ENCODE data around the gene DDX50. TPM values are rescaled to one million over a fixed set of nuclear protein-coding genes. Genes with fewer than 3 reads are reported as not detected.
"Not testable (repeated sequence)": the region's sequence is repeated elsewhere in the genome, so short reads cannot be mapped to it uniquely, and the experiment has no call there.

The DDX50 gene
- total and polyA plus RNA-seq, 9 donors = 41.1 to 63.6 (median 46.5) TPM

DNA sequence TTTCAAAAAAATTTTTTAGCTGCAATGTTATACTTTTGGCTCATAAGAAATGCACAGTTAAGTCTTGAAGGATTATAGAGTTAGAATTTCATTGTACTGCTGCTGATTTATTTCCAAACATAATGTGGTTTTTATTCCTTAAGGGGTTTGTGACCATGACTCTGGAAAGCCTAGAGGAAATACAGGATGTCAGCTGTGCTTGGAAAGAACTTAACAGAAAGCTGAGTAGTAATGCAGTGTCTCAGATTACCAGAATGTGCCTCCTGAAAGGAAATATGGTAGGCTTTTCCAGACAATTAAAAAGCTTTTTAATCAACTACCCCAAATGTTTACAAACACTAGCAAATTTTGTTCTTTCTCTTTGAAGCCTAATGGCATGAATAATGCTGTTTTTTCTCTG, 39.8 kb downstream of the DDX50 start:
- not testable (repeated sequence) for H3K4me3 ChIP-seq (ENCODE audit: low read length); H3K27ac ChIP-seq (ENCODE audit: low read length); H3K9me3 ChIP-seq (replicated peaks; ENCODE audit: control insufficient read depth, low read depth, low read length); H3K27me3 ChIP-seq (ENCODE audit: control insufficient read depth, insufficient read depth, low read length); H3K4me1 ChIP-seq (ENCODE audit: control insufficient read depth, insufficient read depth, low read length)
- peaks cover 18% of the 10 kb centered on the region for H3K36me3 ChIP-seq (ENCODE audit: control insufficient read depth, insufficient read depth, low read length)
- peak; percentile 7 for DNase-seq

DNA sequence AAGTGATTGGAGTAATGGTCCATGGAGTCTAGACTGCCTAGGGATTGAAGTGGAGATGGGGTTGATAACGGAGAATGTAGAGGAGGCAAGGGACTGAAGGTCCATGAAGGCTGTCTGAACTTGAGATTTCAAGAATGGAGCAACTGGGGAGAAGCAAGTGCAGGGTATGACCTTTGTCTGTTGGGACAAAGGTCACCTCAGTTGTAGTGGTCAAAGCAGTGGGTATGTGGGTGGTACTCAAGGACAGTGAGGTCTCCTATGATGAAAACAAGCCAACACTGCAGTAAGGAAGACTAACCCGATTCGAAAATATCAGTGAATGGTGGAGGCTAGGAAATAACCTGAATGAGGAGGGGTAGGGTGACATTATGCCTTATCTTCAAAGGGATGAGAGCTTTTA, 49.5 kb downstream of the DDX50 start:
- Histone ChIP-seq H3K4me1 (ENCODE audit: control insufficient read depth, insufficient read depth, low read length) (peaks cover 8% of the 10 kb centered on the region), H3K4me3 (ENCODE audit: low read length) (no peak overlapping the region), H3K27ac (ENCODE audit: low read length) (no peak overlapping the region), H3K9me3 (replicated peaks; ENCODE audit: control insufficient read depth, low read depth, low read length) (no peaks in the 10 kb centered on the region), H3K36me3 (ENCODE audit: control insufficient read depth, insufficient read depth, low read length) (peaks cover 42% of the 10 kb centered on the region), H3K27me3 (ENCODE audit: control insufficient read depth, insufficient read depth, low read length) (no peaks in the 10 kb centered on the region)
- no peak for DNase-seq
- WGBS (ENCODE audit: insufficient coverage) = 89% methylated on average over 3 of the region's 3 CpGs

DNA sequence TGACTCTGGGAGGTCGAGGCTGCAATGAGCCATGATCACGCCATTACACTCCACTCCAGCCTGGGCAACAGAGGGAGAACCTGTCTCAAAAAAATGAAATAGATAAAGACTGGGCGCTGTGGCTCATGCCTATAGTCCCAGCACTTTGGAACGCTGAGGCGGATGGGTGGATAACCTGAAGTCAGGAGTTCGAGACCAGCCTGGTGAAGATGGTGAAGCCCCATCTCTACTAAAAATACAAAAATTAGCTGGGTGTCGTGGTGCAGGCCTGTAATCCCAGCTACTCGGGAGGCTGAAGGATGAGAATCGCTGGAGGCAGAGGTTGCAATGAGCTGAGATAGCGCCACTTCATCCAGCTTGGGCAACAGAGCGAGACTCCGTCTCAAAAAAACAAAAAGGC, 53.8 kb downstream of the DDX50 start:
- Histone ChIP-seq H3K4me1 (ENCODE audit: control insufficient read depth, insufficient read depth, low read length) (peaks cover 12% of the 10 kb centered on the region), H3K4me3 (ENCODE audit: low read length) (no peak overlapping the region), H3K27ac (ENCODE audit: low read length) (no peak overlapping the region), H3K27me3 (ENCODE audit: control insufficient read depth, insufficient read depth, low read length) (no peaks in the 10 kb centered on the region), H3K36me3 (ENCODE audit: control insufficient read depth, insufficient read depth, low read length) (peaks cover 16% of the 10 kb centered on the region), H3K9me3 (replicated peaks; ENCODE audit: control insufficient read depth, low read depth, low read length) (no peaks in the 10 kb centered on the region)
- WGBS (ENCODE audit: insufficient coverage) = no CpG with 5 or more reads among the region's 12 CpGs
- DNase-seq = no peak

DNA sequence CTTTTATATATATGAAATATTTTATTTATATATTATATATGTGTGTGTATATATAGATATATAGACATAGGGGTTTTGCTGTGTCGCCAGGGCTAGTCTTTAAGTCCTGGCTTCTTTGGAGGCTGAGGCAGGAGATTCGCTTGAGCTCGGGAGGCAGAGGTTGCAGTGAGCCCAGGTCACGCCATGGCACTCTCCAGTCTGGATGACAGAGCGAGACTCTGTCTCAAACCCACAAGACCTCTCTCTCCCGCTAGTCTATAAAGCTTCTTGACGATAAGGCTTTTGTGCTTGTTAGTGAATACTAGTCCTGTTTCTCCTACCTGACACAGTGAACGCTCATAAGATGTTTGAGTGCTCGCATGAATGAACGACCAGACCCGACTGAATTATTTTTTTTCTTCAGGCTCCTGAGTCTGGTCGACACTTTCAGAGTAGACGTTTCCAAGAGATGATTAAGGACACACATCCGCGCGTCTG, 54.3 kb downstream of the DDX50 start:
- Histone ChIP-seq H3K27me3 (ENCODE audit: control insufficient read depth, insufficient read depth, low read length) (no peaks in the 10 kb centered on the region), H3K9me3 (replicated peaks; ENCODE audit: control insufficient read depth, low read depth, low read length) (no peaks in the 10 kb centered on the region), H3K27ac (ENCODE audit: low read length) (peak overlapping the region; percentile 96), H3K36me3 (ENCODE audit: control insufficient read depth, insufficient read depth, low read length) (peaks cover 17% of the 10 kb centered on the region), H3K4me1 (ENCODE audit: control insufficient read depth, insufficient read depth, low read length) (peaks cover 12% of the 10 kb centered on the region), H3K4me3 (ENCODE audit: low read length) (peak overlapping the region; percentile 96)
- WGBS (ENCODE audit: insufficient coverage) = 0% methylated on average over 3 of the region's 16 CpGs
- DNase-seq = no peak

GRCh38 chr10:68955832-68956532, 54.9 kb downstream of the DDX50 start, which contains the start of gene DDX21:
DDX21 (plus strand) TSS chr10:68956170; CDS start chr10:68956226, 56 bp downstream.
- 0% methylated on average over 46 of the region's 53 CpGs for WGBS (ENCODE audit: insufficient coverage)
- H3K36me3 ChIP-seq (ENCODE audit: control insufficient read depth, insufficient read depth, low read length) = peaks cover 16% of the 10 kb centered on the region
- peak within 1 kb of the TSS; percentile 96 for H3K4me3 ChIP-seq (ENCODE audit: low read length)
- H3K27me3 ChIP-seq (ENCODE audit: control insufficient read depth, insufficient read depth, low read length) = no peaks in the 10 kb centered on the region
- peak within 1 kb of the TSS; percentile 96 for H3K27ac ChIP-seq (ENCODE audit: low read length)
- H3K4me1 ChIP-seq (ENCODE audit: control insufficient read depth, insufficient read depth, low read length) = peaks cover 12% of the 10 kb centered on the region
- no peaks in the 10 kb centered on the region for H3K9me3 ChIP-seq (replicated peaks; ENCODE audit: control insufficient read depth, low read depth, low read length)
- DNase-seq = peak; percentile 98

DNA sequence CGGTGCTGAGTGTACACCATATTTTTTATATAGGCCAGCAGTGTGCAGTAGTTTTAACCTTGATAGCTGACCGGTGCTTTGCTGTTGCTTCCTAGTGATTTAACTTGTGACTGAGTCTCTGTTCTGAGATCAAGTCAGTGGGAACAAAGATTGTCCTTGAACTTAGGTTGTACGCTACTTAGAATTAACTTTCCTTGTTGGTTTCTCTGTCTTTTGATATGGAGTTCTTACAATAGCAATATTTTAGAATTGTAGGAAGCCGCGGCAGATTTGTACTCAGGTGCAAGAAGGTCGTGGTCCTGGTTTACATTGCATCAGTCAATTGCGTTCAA, 56.1 kb downstream of the DDX50 start:
- WGBS (ENCODE audit: insufficient coverage) = 39% methylated on average over 2 of the region's 7 CpGs
- H3K27me3 ChIP-seq (ENCODE audit: control insufficient read depth, insufficient read depth, low read length) = no peaks in the 10 kb centered on the region

DNA sequence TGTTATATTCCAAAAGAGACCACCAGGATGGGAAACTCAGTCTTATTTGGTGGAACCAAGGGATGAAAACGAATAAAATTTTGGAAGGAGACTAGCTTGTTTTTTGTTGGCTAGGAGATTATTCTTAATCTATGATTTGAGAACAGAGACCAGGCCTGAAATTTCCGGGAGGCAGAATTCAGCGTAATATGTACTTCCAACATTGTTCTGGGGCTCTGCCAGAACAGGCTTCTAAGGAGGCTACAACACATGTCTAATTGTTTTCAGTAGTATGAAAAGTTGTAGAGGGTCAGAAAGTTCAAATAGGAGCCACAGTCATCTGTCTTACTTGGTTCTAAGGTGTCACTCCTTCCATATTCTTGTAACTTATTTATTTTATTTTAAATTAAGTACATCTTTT, 56.5 kb downstream of the DDX50 start:
- Histone ChIP-seq H3K9me3 (replicated peaks; ENCODE audit: control insufficient read depth, low read depth, low read length) (no peaks in the 10 kb centered on the region), H3K4me1 (ENCODE audit: control insufficient read depth, insufficient read depth, low read length) (peaks cover 12% of the 10 kb centered on the region), H3K36me3 (ENCODE audit: control insufficient read depth, insufficient read depth, low read length) (peaks cover 15% of the 10 kb centered on the region), H3K27me3 (ENCODE audit: control insufficient read depth, insufficient read depth, low read length) (no peaks in the 10 kb centered on the region), H3K4me3 (ENCODE audit: low read length) (no peak overlapping the region), H3K27ac (ENCODE audit: low read length) (peak overlapping the region; percentile 96)
- WGBS (ENCODE audit: insufficient coverage) = no CpG with 5 or more reads among the region's 3 CpGs
- DNase-seq = peak; percentile 11

More for the DNA sequence above, 56.1 kb downstream of the DDX50 start:
- DNase-seq = no peak
- Histone ChIP-seq H3K9me3 (replicated peaks; ENCODE audit: control insufficient read depth, low read depth, low read length) (no peaks in the 10 kb centered on the region), H3K4me3 (ENCODE audit: low read length) (peak overlapping the region; percentile 96), H3K36me3 (ENCODE audit: control insufficient read depth, insufficient read depth, low read length) (peaks cover 12% of the 10 kb centered on the region), H3K27ac (ENCODE audit: low read length) (peak overlapping the region; percentile 96), H3K4me1 (ENCODE audit: control insufficient read depth, insufficient read depth, low read length) (peaks cover 12% of the 10 kb centered on the region)

GRCh38 chr10:68959695-68960527, 58.8 kb downstream of the DDX50 start:
- Histone ChIP-seq H3K36me3 (ENCODE audit: control insufficient read depth, insufficient read depth, low read length) (peaks cover 32% of the 10 kb centered on the region), H3K4me3 (ENCODE audit: low read length) (no peak overlapping the region), H3K27ac (ENCODE audit: low read length) (no peak overlapping the region), H3K4me1 (ENCODE audit: control insufficient read depth, insufficient read depth, low read length) (peaks cover 11% of the 10 kb centered on the region), H3K9me3 (replicated peaks; ENCODE audit: control insufficient read depth, low read depth, low read length) (no peaks in the 10 kb centered on the region), H3K27me3 (ENCODE audit: control insufficient read depth, insufficient read depth, low read length) (no peaks in the 10 kb centered on the region)
- DNase-seq = no peak
- 50% methylated on average over 1 of the region's 4 CpGs for WGBS (ENCODE audit: insufficient coverage)

GRCh38 chr10:68963151-68963550, 62.0 kb downstream of the DDX50 start:
- Histone ChIP-seq H3K36me3 (ENCODE audit: control insufficient read depth, insufficient read depth, low read length) (peaks cover 57% of the 10 kb centered on the region), H3K27ac (ENCODE audit: low read length) (no peak overlapping the region), H3K27me3 (ENCODE audit: control insufficient read depth, insufficient read depth, low read length) (no peaks in the 10 kb centered on the region), H3K9me3 (replicated peaks; ENCODE audit: control insufficient read depth, low read depth, low read length) (no peaks in the 10 kb centered on the region), H3K4me1 (ENCODE audit: control insufficient read depth, insufficient read depth, low read length) (no peaks in the 10 kb centered on the region), H3K4me3 (ENCODE audit: low read length) (no peak overlapping the region)
- WGBS (ENCODE audit: insufficient coverage) = no CpG with 5 or more reads among the region's 4 CpGs
- no peak for DNase-seq

GRCh38 chr10:68973975-68974374, 72.9 kb downstream of the DDX50 start:
- Histone ChIP-seq H3K36me3 (ENCODE audit: control insufficient read depth, insufficient read depth, low read length) (peaks cover 63% of the 10 kb centered on the region), H3K9me3 (replicated peaks; ENCODE audit: control insufficient read depth, low read depth, low read length) (no peaks in the 10 kb centered on the region), H3K27ac (ENCODE audit: low read length) (no peak overlapping the region), H3K4me3 (ENCODE audit: low read length) (no peak overlapping the region), H3K27me3 (ENCODE audit: control insufficient read depth, insufficient read depth, low read length) (no peaks in the 10 kb centered on the region), H3K4me1 (ENCODE audit: control insufficient read depth, insufficient read depth, low read length) (no peaks in the 10 kb centered on the region)
- DNase-seq = no peak
- 93% methylated on average over 2 of the region's 5 CpGs for WGBS (ENCODE audit: insufficient coverage)
